ENCODE data around the gene TCEA2.

TCEA2 gene

GRCh38 chr20:64057628-64058498 lies 5.1 kb upstream of the TCEA2 start:
- no peak overlapping the region for H3K4me3 ChIP-seq (IDR thresholded peaks at IDR 0.05; ENCODE audit: insufficient read depth, low read depth, low read length)
- H4K20me1 ChIP-seq (ENCODE audit: insufficient read depth) = no peaks in the 10 kb centered on the region
- no peak overlapping the region for H3K27ac ChIP-seq
- H3K36me3 ChIP-seq (ENCODE audit: insufficient read depth) = no peaks in the 10 kb centered on the region
- H3K27me3 ChIP-seq (ENCODE audit: insufficient read depth, low read depth) = peaks cover 23% of the 10 kb centered on the region; the same call in 1 of the 2 replicates
- peaks cover 41% of the 10 kb centered on the region for H3K4me1 ChIP-seq (ENCODE audit: low read depth, poor library complexity, severe bottlenecking)
- TF ChIP-seq CTCF (conservative IDR thresholded peaks at IDR 0.05; ENCODE audit: low read depth, low read length) = peak; percentile 76
- peak overlapping the region; percentile 9; the same call in 1 of the 2 replicates for H3K4me2 ChIP-seq
- H3K9ac ChIP-seq = no peak overlapping the region
- H3K79me2 ChIP-seq (ENCODE audit: insufficient read depth, low read depth) = no peaks in the 10 kb centered on the region
- H2AFZ ChIP-seq (ENCODE audit: low read depth) = peak overlapping the region; percentile 51

DNA sequence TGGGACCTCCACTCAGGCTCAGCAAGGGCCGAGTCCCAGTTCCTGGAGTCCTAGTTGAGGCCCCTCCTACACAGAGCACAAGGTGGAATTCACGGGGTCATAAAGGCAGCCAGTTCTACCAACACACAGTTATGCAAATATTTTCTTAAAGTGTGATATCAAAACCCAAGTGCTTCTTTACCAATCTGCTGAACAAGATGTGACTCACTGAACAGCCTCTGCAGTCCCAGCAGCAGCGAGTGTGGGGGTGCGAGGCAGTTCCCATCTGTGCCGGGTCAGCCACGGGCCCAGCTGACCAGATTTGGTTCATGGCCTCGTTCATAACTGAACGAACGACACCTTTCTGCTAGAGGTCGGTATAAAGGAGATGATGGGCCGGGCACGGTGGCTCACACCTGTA lies 4.5 kb upstream of the TCEA2 start:
- 0 out of 2 replicates have a peak, but pooled peaks cover 4% of the 10 kb centered on the region for H3K79me2 ChIP-seq (ENCODE audit: insufficient read depth, low read depth)
- H3K27ac ChIP-seq = no peak overlapping the region
- H3K36me3 ChIP-seq (ENCODE audit: insufficient read depth) = no peaks in the 10 kb centered on the region
- no peak overlapping the region for H3K4me2 ChIP-seq
- no peak for TF ChIP-seq CTCF (conservative IDR thresholded peaks at IDR 0.05; ENCODE audit: low read depth, low read length)
- H3K4me1 ChIP-seq (ENCODE audit: low read depth, poor library complexity, severe bottlenecking) = peaks cover 41% of the 10 kb centered on the region
- no peak overlapping the region for H3K4me3 ChIP-seq (IDR thresholded peaks at IDR 0.05; ENCODE audit: insufficient read depth, low read depth, low read length)
- peaks cover 18% of the 10 kb centered on the region; the same call in 1 of the 2 replicates for H3K27me3 ChIP-seq (ENCODE audit: insufficient read depth, low read depth)
- no peak overlapping the region for H2AFZ ChIP-seq (ENCODE audit: low read depth)
- H3K9ac ChIP-seq = no peak overlapping the region
- H4K20me1 ChIP-seq (ENCODE audit: insufficient read depth) = no peaks in the 10 kb centered on the region

DNA sequence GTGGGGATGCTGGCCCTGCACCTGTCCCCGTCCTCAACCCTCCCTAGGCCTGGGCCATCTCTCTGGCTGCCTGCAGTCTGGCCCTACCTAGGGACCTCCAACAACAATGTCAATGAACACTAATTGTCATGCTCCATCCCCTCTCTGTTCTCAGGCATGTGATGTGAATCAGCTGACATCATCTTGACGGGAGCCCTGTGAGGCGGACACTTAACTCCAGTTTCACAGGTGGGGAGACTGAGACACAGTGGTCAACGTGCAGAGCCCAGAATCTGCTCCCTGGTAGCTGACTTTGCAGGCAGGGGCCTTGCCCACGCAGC lies 762 bp upstream of the TCEA2 start:
- Histone ChIP-seq H3K27ac (no peak overlapping the region), H3K9ac (no peak overlapping the region), H3K27me3 (ENCODE audit: insufficient read depth, low read depth) (peaks cover 10% of the 10 kb centered on the region; the same call in 1 of the 2 replicates), H3K4me2 (peak overlapping the region; percentile 94), H3K4me3 (IDR thresholded peaks at IDR 0.05; ENCODE audit: insufficient read depth, low read depth, low read length) (no peak overlapping the region), H3K4me1 (ENCODE audit: low read depth, poor library complexity, severe bottlenecking) (peaks cover 52% of the 10 kb centered on the region), H4K20me1 (ENCODE audit: insufficient read depth) (no peaks in the 10 kb centered on the region), H2AFZ (ENCODE audit: low read depth) (peak overlapping the region; percentile 93), H3K36me3 (ENCODE audit: insufficient read depth) (no peaks in the 10 kb centered on the region), H3K79me2 (ENCODE audit: insufficient read depth, low read depth) (peaks cover 13% of the 10 kb centered on the region; the same call in 1 of the 2 replicates)
- TF ChIP-seq CTCF (conservative IDR thresholded peaks at IDR 0.05; ENCODE audit: low read depth, low read length) = no peak

- Histone ChIP-seq H2AFZ (ENCODE audit: low read depth) (peak overlapping the region; percentile 93), H3K4me2 (peak overlapping the region; percentile 94)
These were observed 569 bp downstream of the TCEA2 start for GRCh38 chr20:64063389-64064144.

More at GRCh38 chr20:64063389-64064144, 569 bp downstream of the TCEA2 start:
- Histone ChIP-seq H3K4me1 (ENCODE audit: low read depth, poor library complexity, severe bottlenecking) (peaks cover 45% of the 10 kb centered on the region), H3K4me3 (IDR thresholded peaks at IDR 0.05; ENCODE audit: insufficient read depth, low read depth, low read length) (no peak overlapping the region), H3K27ac (peak overlapping the region; percentile 95), H3K79me2 (ENCODE audit: insufficient read depth, low read depth) (peaks cover 13% of the 10 kb centered on the region; the same call in 1 of the 2 replicates), H3K36me3 (ENCODE audit: insufficient read depth) (no peaks in the 10 kb centered on the region), H4K20me1 (ENCODE audit: insufficient read depth) (no peaks in the 10 kb centered on the region), H3K27me3 (ENCODE audit: insufficient read depth, low read depth) (peaks cover 10% of the 10 kb centered on the region; the same call in 1 of the 2 replicates), H3K9ac (peak overlapping the region; percentile 51; the same call in 1 of the 2 replicates)
- no peak for TF ChIP-seq CTCF (conservative IDR thresholded peaks at IDR 0.05; ENCODE audit: low read depth, low read length)
